ENCODE data around the gene FBXO17. TPM values are rescaled to one million over a fixed set of nuclear protein-coding genes. Genes with fewer than 3 reads are reported as not detected.
"Not testable (repeated sequence)": the region's sequence is repeated elsewhere in the genome, so short reads cannot be mapped to it uniquely, and the experiment has no call there.

Gene FBXO17
- total and polyA plus RNA-seq, 2 of the 13 experiments (the other 11 are each of a cell fraction or from before 2014, with no cell fraction given), result 22.1 to 58.7 TPM

GRCh38 chr19:38942471-38943181, 32.9 kb downstream of the FBXO17 start (continued):
- TF ChIP-seq ZSCAN25 (CRISPR knock-in tag; IDR thresholded peaks at IDR 0.05), result no peak
- no peak for TF ChIP-seq ZNF414 (CRISPR knock-in tag; IDR thresholded peaks at IDR 0.05)
- no peak for TF ChIP-seq TFDP2 (CRISPR knock-in tag; IDR thresholded peaks at IDR 0.05)
- no peak for TF ChIP-seq PREB (CRISPR knock-in tag; IDR thresholded peaks at IDR 0.05)

- WGBS (ENCODE audit: low lambda C conversion rate), result 88% methylated on average over 2 of the region's 2 CpGs
- Histone ChIP-seq H3K27ac (ENCODE audit: extremely low read length, insufficient read depth, low read length) (no peak overlapping the region), H2AFZ (ENCODE audit: low read length) (no peak overlapping the region), H3K4me3 (replicated peaks in 1 of 3; ENCODE audit: insufficient read depth in 1 of 3, low read depth in 2 of 3, low read length in 3 of 3) (no peak overlapping the region), H3K9me3 (ENCODE audit: low read length) (no peaks in the 10 kb centered on the region), H3K79me2 (ENCODE audit: insufficient read depth, low read length) (no peaks in the 10 kb centered on the region), H4K20me1 (ENCODE audit: insufficient read depth, low read length) (no peaks in the 10 kb centered on the region), H3K36me3 (replicated peaks in 1 of 2; ENCODE audit: control insufficient read depth in 1 of 2, insufficient read depth in 2 of 2, low read length in 2 of 2) (peaks cover 13 to 20% of the 10 kb centered on the region in 2 experiments), H3K4me1 (ENCODE audit: insufficient read depth, low read length) (no peaks in the 10 kb centered on the region), H3K27me3 (ENCODE audit: control insufficient read depth in 1 of 2, insufficient read depth in 2 of 2, low read length in 2 of 2) (no peaks in the 10 kb centered on the region), H3K4me2 (ENCODE audit: low read depth, low read length) (no peak overlapping the region), H3K9ac (ENCODE audit: insufficient read depth, low read depth, low read length) (no peak overlapping the region)
- ATAC-seq (peak; percentile 14; the same call in 1 of the 3 replicates), DNase-seq (ENCODE audit: low spot score) (no peak), FAIRE-seq (no peak)
- intact Hi-C loops (cut with micrococcal nuclease; ENCODE audit: unreplicated experiment) (no loop called here), in situ Hi-C loops (cut with HindIII; ENCODE audit: extremely low pct_ligation_motif_present, low pct_unique_long_range_greater_than_20kb) (no loop called here)
- no TSS peak for BruUV-seq (replicated peaks)
- ChIA-PET CTCF (ENCODE audit: low intra/inter-chr PET ratio, low total read pairs) (no interaction called here), POLR2A (interaction anchor here (0.7 kb wide), 1 partner anchor 36 kb away, joined by 4 read pairs; no protein-coding TSS in a partner anchor)
- TF ChIP-seq CSRNP2 (CRISPR knock-in tag; conservative IDR thresholded peaks at IDR 0.05; ENCODE audit: low read depth) (no peak), POLR2G (IDR thresholded peaks at IDR 0.05; ENCODE audit: low read depth, low read length) (peak; percentile 38; the same call in 1 of the 2 replicates)
These were observed 33.6 kb downstream of the FBXO17 start for GRCh38 chr19:38941979-38942378.

- H4K20me1 ChIP-seq (ENCODE audit: insufficient read depth, low read length); H3K27me3 ChIP-seq (ENCODE audit: control insufficient read depth in 1 of 2, insufficient read depth in 2 of 2, low read length in 2 of 2); H3K9me3 ChIP-seq (ENCODE audit: low read length); H3K4me2 ChIP-seq (ENCODE audit: low read depth, low read length); ATAC-seq; H3K4me3 ChIP-seq (replicated peaks in 1 of 3; ENCODE audit: insufficient read depth in 1 of 3, low read depth in 2 of 3, low read length in 3 of 3); H3K9ac ChIP-seq (ENCODE audit: insufficient read depth, low read depth, low read length); H3K4me1 ChIP-seq (ENCODE audit: insufficient read depth, low read length); in situ Hi-C loops (cut with HindIII; ENCODE audit: extremely low pct_ligation_motif_present, low pct_unique_long_range_greater_than_20kb); H3K79me2 ChIP-seq (ENCODE audit: insufficient read depth, low read length); DNase-seq (ENCODE audit: low spot score); CTCF ChIA-PET (ENCODE audit: low intra/inter-chr PET ratio, low total read pairs); FAIRE-seq; H3K27ac ChIP-seq (ENCODE audit: extremely low read length, insufficient read depth, low read length); intact Hi-C loops (cut with micrococcal nuclease; ENCODE audit: unreplicated experiment); H2AFZ ChIP-seq (ENCODE audit: low read length): not testable (repeated sequence)
- WGBS (ENCODE audit: low lambda C conversion rate), result 94% methylated on average over 5 of the region's 5 CpGs
- H3K36me3 ChIP-seq (replicated peaks in 1 of 2; ENCODE audit: control insufficient read depth in 1 of 2, insufficient read depth in 2 of 2, low read length in 2 of 2), result peaks cover 8 to 15% of the 10 kb centered on the region in 2 experiments; a peak in 4 of 5 replicates
- TSS peak; percentile 33 for BruUV-seq (replicated peaks)
- POLR2A ChIA-PET, result interaction anchor here (0.7 kb wide), 1 partner anchor 36 kb away, joined by 4 read pairs; no protein-coding TSS in a partner anchor
These were observed 34.1 kb downstream of the FBXO17 start for GRCh38 chr19:38941466-38941865.
